ENCODE results near the gene RRBP1.
"Not testable (repeated sequence)": the region's sequence is repeated elsewhere in the genome, so short reads cannot be mapped to it uniquely, and the experiment has no call there.

Gene RRBP1

DNA sequence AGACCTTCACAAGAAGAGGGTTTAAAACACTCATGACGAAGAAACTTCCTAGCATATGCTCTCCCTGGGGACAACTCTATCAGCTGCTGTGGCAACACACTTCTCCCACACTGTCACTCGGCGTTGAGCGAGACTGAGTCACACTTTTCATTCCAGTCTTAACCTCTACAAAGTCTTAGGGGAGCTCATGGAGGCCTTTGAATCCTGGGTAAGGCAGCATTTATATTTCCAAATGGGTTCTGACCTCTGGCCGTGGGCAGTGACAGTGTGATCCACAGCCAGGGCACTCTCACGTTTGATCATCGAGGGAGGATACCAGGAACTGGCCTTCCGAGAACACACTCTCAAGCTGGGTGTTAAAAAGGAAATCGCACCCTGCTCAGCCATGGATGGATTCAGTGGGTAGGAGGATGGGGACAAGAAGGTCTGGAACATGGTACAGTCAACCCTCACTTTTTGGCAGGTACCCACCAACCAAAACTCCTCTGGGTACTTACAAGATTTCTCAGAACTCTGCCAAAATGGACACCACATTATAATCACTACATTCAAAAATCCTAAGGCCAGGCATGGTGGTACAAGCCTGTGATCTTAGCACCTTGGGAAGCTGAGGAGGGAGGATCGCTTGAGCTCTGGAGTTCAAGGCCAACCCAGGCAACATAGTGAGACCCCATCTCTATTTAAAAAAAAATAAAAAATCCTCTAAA lies 19.6 kb downstream of the RRBP1 start:
- DNase-seq (ENCODE audit: low read depth in 2 of 2): no peak

DNA sequence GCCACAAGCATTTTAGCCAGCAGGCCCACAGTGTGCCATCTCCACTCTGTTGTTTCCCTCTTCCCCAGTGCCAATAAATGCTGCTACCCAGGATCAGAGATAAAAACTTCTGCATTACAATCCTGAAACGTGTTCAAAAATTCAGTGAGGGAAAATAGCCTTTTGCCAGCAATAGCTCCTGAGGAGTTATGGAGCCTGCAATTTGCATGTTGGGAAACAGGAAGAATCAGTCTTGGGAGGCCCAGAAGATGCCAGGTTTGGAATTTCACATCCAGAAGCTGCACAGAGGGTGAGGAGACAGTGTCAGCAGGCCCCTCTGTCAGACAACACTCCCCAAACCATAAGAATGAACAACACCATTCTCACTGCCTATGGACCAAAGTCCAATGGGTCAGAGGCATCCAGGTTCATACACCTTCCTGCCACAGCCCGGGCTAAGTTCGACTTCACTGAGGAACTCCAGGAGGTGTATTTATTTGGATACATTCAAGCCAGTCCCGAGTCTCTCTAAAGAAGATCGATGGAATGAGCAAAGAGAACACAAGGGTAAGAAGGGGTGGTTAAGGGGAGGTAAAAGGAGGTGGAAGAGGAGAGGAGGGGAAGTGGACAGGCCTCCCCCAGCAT lies 20.8 kb downstream of the RRBP1 start:
- DNase-seq (ENCODE audit: low read depth in 2 of 2): no peak

DNA sequence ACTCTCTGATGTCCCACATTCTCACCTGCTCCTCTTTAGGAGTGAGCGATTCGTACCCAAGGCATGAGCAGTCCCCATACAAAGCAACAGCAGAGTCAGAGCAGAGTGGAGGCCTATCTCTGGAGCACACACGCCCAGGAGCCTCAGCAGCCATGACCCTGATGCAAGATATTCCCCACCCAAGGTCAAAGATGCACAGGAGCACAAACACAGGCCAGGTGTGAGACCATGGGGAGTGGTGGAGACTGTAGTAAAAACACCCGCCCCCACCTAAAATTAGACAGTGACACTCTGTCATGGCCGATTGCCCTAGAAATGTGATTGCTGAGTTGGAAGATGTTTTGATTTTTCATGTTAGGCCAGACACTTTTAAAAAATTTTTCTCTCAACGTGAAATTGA lies 21.4 kb downstream of the RRBP1 start:
- no peak for DNase-seq (ENCODE audit: low read depth in 2 of 2)

DNA sequence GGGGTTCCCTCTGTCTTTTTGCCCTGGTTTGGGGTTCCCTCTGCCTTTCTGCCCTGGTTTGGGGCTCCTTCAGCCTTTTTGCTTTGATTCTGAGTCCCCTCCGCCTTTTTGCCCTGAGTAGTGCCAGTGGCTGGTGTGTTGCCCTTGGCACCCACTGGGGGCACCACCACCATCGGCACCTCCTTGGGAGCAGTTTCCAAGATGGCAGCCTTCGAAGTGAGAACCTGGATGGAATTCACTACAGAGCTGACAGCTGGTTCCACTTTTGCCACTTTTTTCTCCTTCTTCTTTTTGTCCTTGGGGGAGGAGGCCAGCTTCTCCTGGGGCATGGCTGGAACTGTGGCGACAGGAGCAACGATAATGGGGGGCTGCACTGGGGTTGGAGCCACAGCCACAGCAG lies 22.2 kb downstream of the RRBP1 start:
- no peak for DNase-seq (ENCODE audit: low read depth in 2 of 2)

DNA sequence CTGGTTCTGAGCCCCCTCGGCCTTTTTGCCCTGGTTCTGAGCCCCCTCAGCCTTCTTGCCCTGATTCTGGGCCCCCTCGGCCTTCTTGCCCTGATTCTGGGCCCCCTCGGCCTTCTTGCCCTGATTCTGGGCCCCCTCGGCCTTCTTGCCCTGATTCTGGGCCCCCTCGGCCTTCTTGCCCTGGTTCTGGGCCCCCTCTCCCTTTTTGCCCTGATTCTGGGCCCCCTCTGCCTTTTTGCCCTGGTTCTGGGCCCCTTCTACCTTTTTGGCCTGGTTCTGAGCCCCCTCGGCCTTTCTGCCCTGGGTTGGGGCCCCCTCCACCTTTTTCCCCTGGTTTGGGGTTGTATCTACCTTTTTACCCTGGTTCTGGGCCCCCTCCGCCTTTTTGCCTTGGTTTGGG lies 22.7 kb downstream of the RRBP1 start:
- DNase-seq (ENCODE audit: low read depth in 2 of 2): not testable (repeated sequence)

DNA sequence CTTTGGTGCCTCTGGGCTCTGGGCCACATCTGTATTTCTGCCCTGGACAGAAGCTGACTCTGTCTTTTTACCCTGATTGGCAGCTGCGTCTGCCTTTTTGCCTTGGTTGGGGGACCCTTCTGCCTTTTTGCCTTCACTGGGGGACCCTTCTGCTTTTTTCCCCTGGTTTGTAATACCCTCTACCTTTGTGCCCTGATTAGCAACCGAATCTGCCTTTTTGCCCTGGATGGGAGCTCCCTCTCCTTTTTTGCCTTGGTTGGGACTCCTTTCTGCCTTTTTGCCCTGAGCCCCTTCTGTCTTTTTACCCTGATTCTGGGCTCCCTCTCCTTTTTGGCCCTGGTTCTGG lies 23.4 kb downstream of the RRBP1 start:
- no peak for DNase-seq (ENCODE audit: low read depth in 2 of 2)

DNA sequence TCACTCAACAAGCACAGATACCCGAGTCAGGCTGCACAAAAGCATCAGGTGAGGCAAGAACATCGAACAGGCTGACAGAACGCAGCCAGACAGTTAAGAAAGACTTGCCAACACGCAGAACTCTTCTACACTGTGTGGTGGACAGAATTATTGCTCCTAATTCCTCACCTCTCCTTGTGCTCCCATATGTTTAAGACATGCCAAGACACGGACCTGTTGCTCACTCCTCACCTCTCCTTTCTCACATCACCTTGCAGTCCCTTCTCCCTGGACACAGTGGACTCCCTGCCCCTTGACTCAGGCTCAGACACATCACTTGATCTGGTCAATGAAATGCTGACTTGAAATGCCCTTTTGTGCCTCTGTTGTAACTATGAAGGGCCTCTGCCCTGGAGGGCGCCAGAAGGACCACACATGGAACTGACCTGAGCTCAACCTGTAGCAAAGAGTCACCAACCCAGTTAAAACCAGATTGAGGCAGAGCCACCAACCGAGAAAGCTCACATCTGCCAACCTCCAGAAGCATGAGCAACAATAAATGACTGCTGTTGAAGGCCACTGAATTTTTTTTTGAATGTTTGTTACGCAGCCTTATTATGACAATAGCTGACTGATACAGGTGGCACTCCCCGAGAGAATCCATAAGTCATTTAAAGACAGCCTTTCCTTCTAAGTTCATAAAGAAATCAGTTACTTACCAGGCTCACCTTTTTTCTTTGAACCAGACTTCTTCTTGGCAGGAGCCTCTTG lies 24.0 kb downstream of the RRBP1 start:
- no peak for DNase-seq (ENCODE audit: low read depth in 2 of 2)

DNA sequence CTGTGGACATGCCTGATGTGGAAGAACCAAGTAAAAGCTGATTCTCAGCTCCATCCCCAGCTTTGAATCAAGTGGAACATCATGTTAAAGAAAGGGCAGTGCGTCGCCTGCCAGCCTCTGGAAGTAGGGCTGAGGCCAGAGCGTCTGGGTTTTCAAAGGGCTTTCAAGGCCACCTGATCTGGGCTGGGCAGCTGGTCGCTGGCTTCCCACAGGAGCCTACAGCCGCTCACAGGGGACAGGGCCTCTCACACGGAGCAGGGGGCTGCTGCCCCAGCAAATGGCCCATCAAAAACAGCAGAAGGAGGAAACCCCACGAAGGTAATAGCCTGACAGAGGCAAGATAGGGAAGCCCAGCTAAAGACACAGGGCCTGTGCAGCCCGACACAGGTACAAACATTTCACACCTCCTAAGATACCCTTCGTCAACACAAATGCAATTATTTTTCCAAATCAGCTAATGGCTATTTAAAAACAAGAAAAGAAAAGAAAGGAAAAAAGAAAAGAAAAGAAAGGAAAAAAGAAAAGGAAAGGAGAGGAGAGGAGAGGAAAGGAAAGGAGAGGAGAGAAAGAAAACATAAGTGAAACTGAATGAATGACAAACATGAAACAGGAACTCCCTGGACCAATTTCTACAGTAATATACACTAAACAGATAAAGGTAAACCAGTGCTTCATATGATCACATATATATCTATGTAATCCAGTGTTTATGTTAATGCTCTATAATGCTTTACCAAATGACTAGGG lies 24.8 kb downstream of the RRBP1 start:
- DNase-seq (ENCODE audit: low read depth in 2 of 2): no peak

DNA sequence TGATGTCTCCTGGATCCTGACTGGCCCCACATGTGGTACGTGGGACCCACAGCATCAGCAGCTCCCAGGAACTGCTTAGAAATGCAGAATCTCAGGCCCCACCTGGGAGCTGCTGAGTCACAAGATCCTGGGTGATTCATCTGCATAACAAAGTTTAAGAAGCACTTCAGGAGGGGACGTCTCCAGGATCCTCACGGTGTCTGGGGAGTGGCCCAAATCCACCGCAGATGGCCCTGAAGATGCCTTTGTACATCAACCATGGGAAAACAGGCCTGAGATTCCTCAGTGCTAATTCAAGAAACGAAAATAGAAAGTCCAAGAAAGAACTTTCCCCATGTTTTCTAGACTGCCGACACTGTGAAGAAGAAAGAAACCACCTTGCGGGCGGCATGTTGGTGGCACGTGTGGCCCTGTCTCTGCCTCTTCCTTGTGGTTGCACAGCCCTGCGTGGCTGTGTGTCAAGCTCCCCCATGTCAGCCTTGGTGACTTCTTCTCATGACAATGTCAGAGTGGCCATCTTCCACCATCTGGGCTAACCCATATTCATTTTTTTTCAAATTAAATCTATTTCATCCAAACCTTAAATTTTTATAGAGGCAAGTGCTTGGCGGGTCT lies 26.1 kb downstream of the RRBP1 start:
- DNase-seq (ENCODE audit: low read depth in 2 of 2): no peak

DNA sequence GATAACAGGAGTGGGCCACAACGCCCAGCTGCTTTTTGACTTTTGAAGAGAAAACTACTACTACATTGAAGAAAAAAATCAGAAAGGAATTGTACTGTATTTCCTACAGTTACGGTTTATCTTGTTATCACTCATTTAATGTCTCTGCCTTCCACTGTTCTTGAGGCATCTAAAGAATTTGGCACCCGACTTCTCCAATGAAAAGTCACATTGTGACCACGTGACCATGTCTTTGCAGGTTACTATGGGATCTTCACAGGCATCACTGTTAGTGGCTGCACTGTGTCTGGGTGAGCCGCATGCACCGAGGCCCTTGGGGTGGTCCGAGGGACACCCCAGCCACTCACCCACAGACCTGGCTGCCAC lies 26.8 kb downstream of the RRBP1 start:
- no peak for DNase-seq (ENCODE audit: low read depth in 2 of 2)

DNA sequence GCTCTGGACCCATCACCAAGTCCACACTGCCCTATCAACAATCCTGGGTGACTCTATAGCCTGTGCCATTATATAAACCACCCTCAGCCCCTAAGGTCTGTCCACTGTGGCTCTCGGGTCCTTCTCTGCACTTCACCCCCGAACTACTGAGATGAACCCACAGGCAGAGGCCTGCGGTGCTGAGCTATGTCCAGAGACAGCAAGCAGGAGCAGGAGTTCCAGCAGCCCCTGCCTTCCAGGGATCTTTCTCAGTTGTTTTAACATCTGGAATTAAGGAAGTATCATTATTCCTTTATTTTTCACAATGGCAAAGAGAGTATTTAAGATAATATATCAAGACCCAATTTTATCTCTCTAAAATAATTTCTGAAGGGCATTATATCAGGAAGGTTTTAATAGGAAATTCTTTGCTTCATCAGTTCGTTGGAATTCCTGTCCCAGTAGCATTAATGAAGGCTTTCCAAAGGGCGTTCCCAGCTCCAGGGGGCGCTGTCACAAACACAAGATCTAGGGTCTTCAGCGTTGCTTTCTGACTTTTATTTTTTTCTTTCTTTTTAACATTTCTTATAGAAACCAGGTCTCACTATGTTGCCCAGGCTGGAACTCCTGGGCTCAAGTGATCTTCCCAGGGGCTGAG lies 27.3 kb downstream of the RRBP1 start:
- DNase-seq (ENCODE audit: low read depth in 2 of 2): no peak

DNA sequence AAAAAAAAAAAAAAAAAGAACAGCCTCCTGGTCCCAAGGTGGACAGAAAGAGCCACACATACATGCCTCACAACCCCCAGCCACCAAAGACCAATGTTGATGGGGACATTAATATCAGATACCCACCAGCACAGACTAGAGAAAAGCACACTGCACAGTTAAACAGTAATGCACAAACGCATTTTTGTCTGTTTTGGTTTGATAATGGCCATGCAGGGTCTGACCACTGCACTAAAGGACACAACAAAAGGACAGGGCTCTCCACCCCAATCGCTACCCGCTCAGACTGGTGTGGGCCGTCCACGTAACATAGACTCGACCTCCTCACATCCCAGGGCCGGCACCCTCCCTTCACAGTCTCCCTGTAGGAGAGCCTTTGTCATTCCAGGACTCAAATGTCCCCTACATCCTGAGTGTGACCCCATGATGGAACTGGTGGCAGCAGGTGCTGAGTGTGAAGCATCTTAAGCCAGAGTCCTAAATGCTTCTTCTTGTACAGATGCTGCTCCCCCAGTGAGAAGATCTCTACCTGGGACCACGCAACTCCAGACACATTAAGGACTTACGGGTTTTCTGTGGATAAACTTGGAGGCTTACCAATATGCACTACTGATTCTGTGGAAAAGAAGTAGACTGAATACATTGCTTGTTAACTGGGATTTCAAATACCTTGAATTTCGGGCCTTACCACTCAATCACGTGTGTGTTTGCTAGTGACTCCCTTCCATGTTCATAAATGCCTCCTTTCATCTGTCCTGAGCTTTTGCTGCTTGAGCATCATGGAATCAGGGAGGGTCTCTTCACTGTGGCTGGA lies 28.0 kb downstream of the RRBP1 start:
- DNase-seq (ENCODE audit: low read depth in 2 of 2): no peak

DNA sequence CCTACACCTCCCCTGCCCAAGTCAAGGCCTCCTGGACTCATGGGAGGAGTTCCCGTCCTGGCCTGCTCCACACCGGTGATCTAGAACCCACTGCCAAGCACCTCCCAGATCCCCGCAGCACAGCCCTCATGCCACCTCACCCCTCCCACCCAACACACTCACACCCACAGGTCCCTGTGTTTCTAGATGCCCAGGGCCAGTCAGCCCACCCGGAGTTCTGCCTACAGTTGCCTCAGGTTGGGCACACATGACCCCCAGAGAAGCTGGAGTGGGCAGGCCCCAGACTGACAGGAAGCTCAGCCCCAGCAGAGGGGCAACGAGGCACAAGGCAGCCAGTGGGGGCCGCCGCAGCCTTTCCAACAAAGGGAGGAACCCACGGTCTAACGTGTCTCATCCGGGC lies 29.6 kb downstream of the RRBP1 start:
- DNase-seq (ENCODE audit: low read depth in 2 of 2): no peak

DNA sequence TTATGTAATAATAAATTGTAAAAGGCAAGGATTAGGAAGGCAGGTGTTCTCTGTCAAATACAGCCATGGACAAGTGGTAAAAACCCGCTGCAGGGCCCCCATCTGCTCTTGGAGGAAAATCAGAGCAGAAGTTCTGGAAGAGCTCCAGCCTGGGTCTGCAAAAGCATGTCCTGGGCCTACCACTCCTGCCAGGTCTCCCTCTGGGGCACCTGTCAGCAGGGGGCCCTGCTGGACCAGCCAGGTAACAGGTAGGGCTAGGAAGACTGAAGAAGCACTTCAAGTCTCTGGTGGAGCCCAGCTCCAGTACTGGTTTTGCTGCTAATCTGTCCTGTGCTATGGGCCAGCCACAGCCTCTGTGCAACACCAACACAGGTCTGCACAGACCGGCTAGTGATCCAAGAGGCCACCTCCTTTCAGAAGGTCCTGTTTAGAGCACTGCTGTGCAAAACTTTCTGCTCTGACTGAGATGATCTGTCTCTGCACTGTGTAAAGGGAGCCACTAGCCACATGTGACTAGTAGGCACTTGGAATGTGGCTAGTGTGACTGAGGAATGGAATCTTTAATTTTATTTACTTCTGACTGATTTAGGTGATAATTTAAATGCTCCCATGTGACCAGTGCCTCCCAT lies 30.2 kb downstream of the RRBP1 start:
- DNase-seq (ENCODE audit: low read depth in 2 of 2): no peak

DNA sequence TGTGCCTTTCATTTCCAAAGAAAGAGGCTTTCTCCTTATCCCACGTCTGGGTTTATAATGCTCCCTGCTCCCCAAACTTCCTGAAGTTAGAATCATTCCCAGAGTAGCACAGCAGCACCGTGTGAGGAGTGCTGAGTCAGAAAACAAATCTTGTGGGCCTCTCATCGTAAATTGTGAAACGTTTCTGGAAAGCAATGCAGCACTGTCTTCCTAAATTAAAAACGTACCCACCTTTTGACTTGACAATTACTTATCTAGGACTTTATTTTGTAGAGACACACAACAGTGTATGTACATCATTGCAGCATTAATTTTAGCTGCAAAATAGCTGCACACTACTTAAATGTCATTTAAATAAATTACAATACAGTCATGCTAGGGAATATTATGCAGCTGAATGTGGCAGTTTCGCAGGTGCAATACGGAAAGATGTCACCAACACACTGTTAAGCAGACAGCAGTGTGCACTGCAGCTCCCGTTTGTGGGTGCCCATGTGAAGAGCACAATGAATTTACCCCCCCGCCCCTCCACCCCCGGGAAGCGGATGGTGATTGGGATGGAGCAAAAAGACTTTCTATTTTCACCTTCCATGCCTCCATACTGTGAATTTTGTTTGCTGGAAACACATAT lies 30.8 kb downstream of the RRBP1 start:
- DNase-seq (ENCODE audit: low read depth in 2 of 2): no peak

DNA sequence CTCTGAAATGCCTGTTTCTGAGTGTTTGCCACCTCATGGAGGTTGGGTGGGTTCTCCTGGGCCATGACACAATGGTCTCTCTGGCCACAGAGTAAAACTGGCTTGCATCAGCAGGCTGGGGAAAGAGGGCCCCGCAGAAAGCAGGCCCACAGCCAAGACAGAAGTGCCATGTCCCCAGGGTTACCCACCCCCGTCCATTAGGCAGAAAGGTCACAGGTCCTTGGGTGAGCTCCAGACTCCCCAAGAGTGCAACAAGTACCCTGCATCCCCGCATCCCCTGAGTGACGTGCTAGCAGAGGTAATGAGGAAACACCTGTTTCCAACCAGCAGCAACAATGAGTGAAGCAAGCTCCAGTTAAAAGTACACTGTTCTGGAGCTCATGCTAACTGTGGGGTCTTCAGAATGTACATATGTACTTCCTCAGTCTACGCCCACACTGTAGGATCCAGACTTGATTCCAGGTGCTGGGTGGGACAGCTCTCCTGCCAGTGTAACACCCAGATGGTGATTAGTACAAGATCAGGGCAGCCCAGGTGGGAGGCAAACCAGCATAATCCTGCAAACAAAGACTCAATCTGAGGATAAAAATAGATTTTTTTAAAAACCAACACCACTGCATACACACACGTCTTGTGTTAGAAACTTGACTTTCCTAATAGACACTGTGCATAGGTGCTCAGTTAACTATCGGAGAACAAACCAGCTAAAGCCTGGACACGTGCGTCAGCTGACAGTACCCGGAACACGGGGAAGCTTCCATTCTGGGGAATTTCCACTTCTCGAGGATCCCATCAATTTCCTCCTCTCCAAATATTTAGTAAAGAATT lies 31.5 kb downstream of the RRBP1 start:
- DNase-seq (ENCODE audit: low read depth in 2 of 2): no peak

DNA sequence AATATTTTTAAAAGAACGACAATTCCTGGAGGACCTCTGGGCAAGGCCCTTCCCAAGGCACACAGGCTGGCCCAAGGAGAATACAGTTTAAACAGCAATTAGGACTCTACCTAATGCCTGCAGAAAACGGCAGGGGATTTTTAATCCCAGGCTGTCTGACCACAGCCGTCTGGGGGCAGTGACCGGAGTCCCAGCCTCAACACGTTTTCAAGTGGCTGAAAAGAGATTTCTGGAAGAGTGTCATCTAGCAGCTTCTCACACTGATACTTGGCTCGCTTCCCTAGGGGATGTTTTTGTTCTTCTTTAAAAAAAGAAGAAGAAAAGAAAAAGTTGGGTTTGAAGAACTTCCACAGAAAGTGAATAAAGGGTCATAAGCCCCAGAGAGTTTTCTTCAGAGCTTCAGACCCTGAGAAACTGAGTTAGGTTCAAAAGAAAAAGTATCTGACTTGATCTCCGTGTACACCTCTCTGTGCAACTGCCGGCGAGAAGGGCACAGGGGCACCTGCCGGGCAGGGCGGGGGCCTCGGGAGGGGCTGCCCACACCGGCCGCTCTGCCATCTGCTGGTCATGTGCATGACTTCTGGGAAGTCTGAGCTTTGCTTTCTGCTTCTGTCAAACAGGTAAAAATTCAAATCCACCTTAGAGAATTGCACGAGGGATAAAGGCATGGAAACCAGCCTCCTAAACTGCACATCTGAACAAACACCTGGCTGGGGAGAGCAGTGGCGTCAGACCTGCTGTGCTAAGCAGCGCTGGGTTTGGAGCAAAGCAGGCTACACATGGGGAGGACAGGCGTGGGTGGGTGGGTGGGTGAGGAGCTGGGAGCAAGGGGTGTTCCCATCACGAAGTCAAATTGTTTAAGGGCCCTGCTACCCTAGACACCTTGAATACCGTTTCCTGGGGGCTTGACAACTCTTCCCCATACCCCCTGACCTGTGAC lies 33.0 kb downstream of the RRBP1 start:
- DNase-seq (ENCODE audit: low read depth in 2 of 2): no peak

DNA sequence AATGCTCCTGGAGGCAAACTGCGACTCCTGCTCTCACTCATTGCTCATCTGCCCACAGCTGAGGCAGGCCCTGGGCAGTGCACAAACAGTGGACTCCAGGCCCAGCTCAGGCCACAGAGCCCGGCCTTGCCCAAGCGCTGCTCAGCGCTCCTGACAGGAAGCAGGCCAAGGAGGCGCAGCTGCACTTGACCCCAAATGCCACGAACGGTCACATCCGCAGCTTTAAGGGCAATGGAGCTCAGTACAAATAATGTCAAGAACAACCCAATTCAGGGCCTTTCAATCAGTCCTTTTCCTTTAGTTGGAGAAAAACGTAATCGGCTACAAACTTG lies 33.8 kb downstream of the RRBP1 start:
- no peak for DNase-seq (ENCODE audit: low read depth in 2 of 2)

Data from stimulated activated CD4-positive, alpha-beta T cell treated with anti-CD3 and anti-CD28 coated beads, Interleukin-15, amount 100 ng/mL, for 48 hours (primary cell).